H9 (cell line): ENCODE measurements around the gene ZNF804A. TPM values are rescaled to one million over a fixed set of nuclear protein-coding genes. Genes with fewer than 3 reads are reported as not detected.

ENCODE experiments used
- DNase-seq: peaks from one replicate; pipeline ENCODE4 v3.0.0-alpha.2; 2017
- H2AFZ ChIP-seq: one replicate; pipeline ENCODE4 v1.6.1; 2013; ENCODE audit warnings: mild to moderate bottlenecking, low read length, control low read depth, moderate library complexity
- H2AK5ac ChIP-seq: 2 replicates; pipeline ENCODE4 v1.6.1; 2013; ENCODE audit warnings: low read length, control low read depth, mixed read lengths; ENCODE audit not compliant: insufficient read length
- H2BK120ac ChIP-seq: one replicate; pipeline ENCODE4 v1.6.1; 2013; ENCODE audit warnings: low read depth, mild to moderate bottlenecking, low read length, control low read depth, inconsistent platforms; ENCODE audit not compliant: poor library complexity, severe bottlenecking
- H2BK12ac ChIP-seq: 2 replicates; pipeline ENCODE4 v1.6.1; 2013; ENCODE audit warnings: low read length, control low read depth, mixed read lengths, low read depth; ENCODE audit not compliant: insufficient read length
- H2BK15ac ChIP-seq: 2 replicates; pipeline ENCODE4 v1.6.1; 2013; ENCODE audit warnings: low read depth, low read length, control low read depth
- H2BK20ac ChIP-seq: one replicate; pipeline ENCODE4 v1.6.1; 2013; ENCODE audit warnings: low read depth, mild to moderate bottlenecking, low read length, control low read depth, inconsistent platforms; ENCODE audit not compliant: poor library complexity, severe bottlenecking
- H2BK5ac ChIP-seq: 2 replicates; pipeline ENCODE4 v1.6.1; 2013; ENCODE audit warnings: low read length, control low read depth, mixed read lengths; ENCODE audit not compliant: insufficient read length
- H3K14ac ChIP-seq: 2 replicates; pipeline ENCODE4 v1.6.1; 2013; ENCODE audit warnings: low read length, control low read depth; ENCODE audit not compliant: insufficient read depth
- H3K18ac ChIP-seq: 2 replicates; pipeline ENCODE4 v1.6.1; 2013; ENCODE audit warnings: low read depth, mild to moderate bottlenecking, mixed read lengths, low read length, control low read depth; ENCODE audit not compliant: insufficient read length
- H3K23ac ChIP-seq: 2 replicates; pipeline ENCODE4 v1.6.1; 2013; ENCODE audit warnings: low read length, control low read depth, mixed read lengths, low read depth; ENCODE audit not compliant: insufficient read length
- H3K23me2 ChIP-seq: 2 replicates; pipeline ENCODE4 v1.6.1; 2013; ENCODE audit warnings: low read depth, mild to moderate bottlenecking, mixed read lengths, low read length, control low read depth; ENCODE audit not compliant: insufficient read length, poor library complexity, severe bottlenecking
- H3K27ac ChIP-seq: 2 replicates; pipeline ENCODE4 v1.5.1; 2013; ENCODE audit warnings: low read length, control low read depth, mixed read lengths, low read depth; ENCODE audit not compliant: insufficient read length
- H3K27me3 ChIP-seq: 2 replicates; pipeline ENCODE4 v1.6.1; 2013; ENCODE audit warnings: low read length, control low read depth, inconsistent platforms; ENCODE audit not compliant: insufficient read depth
- H3K4ac ChIP-seq: 2 replicates; pipeline ENCODE4 v1.6.1; 2013; ENCODE audit warnings: low read depth, mild to moderate bottlenecking, control low read depth, inconsistent platforms, low read length, moderate library complexity
- H3K4me1 ChIP-seq: 2 replicates; pipeline ENCODE4 v1.6.1; 2013; ENCODE audit warnings: low read length, control low read depth, inconsistent platforms; ENCODE audit not compliant: insufficient read depth
- H3K4me2 ChIP-seq: 2 replicates; pipeline ENCODE4 v1.6.1; 2013; ENCODE audit warnings: low read length, control low read depth, mixed read lengths; ENCODE audit not compliant: insufficient read length, insufficient read depth
- H3K56ac ChIP-seq: 2 replicates; pipeline ENCODE4 v1.6.1; 2013; ENCODE audit warnings: low read depth, mild to moderate bottlenecking, mixed read lengths, low read length, control low read depth; ENCODE audit not compliant: insufficient read length
- H3K79me1 ChIP-seq: 2 replicates; pipeline ENCODE4 v1.6.1; 2013; ENCODE audit warnings: low read depth, mild to moderate bottlenecking, moderate library complexity, low read length, control low read depth, inconsistent platforms; ENCODE audit not compliant: insufficient read depth, poor library complexity, severe bottlenecking
- H3K79me2 ChIP-seq: 2 replicates; pipeline ENCODE4 v1.6.1; 2013; ENCODE audit warnings: low read length, control low read depth, inconsistent platforms; ENCODE audit not compliant: insufficient read depth
- H3K9ac ChIP-seq: 2 replicates; pipeline ENCODE4 v1.6.1; 2013; ENCODE audit warnings: low read length, control low read depth, mixed read lengths; ENCODE audit not compliant: insufficient read length; ENCODE audit errors: extremely low read depth
- H3K9me3 ChIP-seq: one replicate; pipeline ENCODE4 v1.6.1; 2013; ENCODE audit warnings: low read depth, low read length, inconsistent platforms; ENCODE audit not compliant: control insufficient read depth
- H3T11ph ChIP-seq: one replicate; pipeline ENCODE4 v1.6.1; 2013; ENCODE audit warnings: mild to moderate bottlenecking, low read length, control low read depth, inconsistent platforms
- H4K20me1 ChIP-seq: one replicate; pipeline ENCODE4 v1.6.1; 2013; ENCODE audit not compliant: control insufficient read depth, insufficient read length, insufficient read depth
- H4K5ac ChIP-seq: 2 replicates; pipeline ENCODE4 v1.6.1; 2013; ENCODE audit warnings: low read depth, mild to moderate bottlenecking, mixed read lengths, low read length, control low read depth; ENCODE audit not compliant: insufficient read length
- H4K8ac ChIP-seq: replicated peaks from 2 replicates; pipeline ENCODE4 v1.6.1; 2013; ENCODE audit warnings: low read length, control low read depth, mixed read lengths, low read depth; ENCODE audit not compliant: insufficient read length
- H4K91ac ChIP-seq: 2 replicates; pipeline ENCODE4 v1.6.1; 2013; ENCODE audit warnings: low read depth, mild to moderate bottlenecking, moderate library complexity, mixed read lengths, low read length, control low read depth; ENCODE audit not compliant: insufficient read length
- H3K27ac Mint-ChIP-seq, 3 experiments: 2 replicates in 2 of 3; 3 replicates in 1 of 3; pipeline ENCODE4 v1.8.0; 2020 to 2021; ENCODE audit warnings: mixed read lengths in 3 of 3, mild to moderate bottlenecking in 1 of 3, moderate library complexity in 1 of 3
- H3K27me3 Mint-ChIP-seq: 2 replicates; pipeline ENCODE4 v1.8.0; 2021; ENCODE audit warnings: low read depth, mild to moderate bottlenecking, moderate library complexity, mixed read lengths
- H3K36me3 Mint-ChIP-seq, 3 experiments: 2 replicates in 2 of 3; 3 replicates in 1 of 3; pipeline ENCODE4 v1.8.0; 2020 to 2021; ENCODE audit warnings: low read depth in 3 of 3, mixed read lengths in 3 of 3; ENCODE audit not compliant: insufficient read depth in 1 of 3
- H3K4me1 Mint-ChIP-seq, 2 experiments: 2 replicates each; pipeline ENCODE4 v1.8.0; 2020; ENCODE audit warnings: mixed read lengths in 2 of 2
- H3K4me3 Mint-ChIP-seq, 2 experiments: 2 replicates in 1 of 2; 3 replicates in 1 of 2; pipeline ENCODE4 v1.8.0; 2020 to 2021; ENCODE audit warnings: mild to moderate bottlenecking in 2 of 2, mixed read lengths in 2 of 2, moderate library complexity in 1 of 2
- H3K9me3 Mint-ChIP-seq, 2 experiments: 2 replicates in 1 of 2; 3 replicates in 1 of 2; pipeline ENCODE4 v1.8.0; 2020; ENCODE audit warnings: mild to moderate bottlenecking in 2 of 2, mixed read lengths in 2 of 2, moderate library complexity in 1 of 2
- WGBS: extraction: QIAGEN DNeasy Blood & Tissue Kit; methylation state at CpG from one replicate; pipeline ENCODE4 v1.1.7; 2013; ENCODE audit warnings: missing lambda C conversion rate, low lambda C conversion rate, mixed read lengths; ENCODE audit not compliant: insufficient read length; ENCODE audit errors: extremely low coverage; 5-methylcytosine and 5-hydroxymethylcytosine counted together
- total RNA-seq: library from RNA; stranded (reverse); gene quantifications from 2 replicates; pipeline ENCODE4 v1.2.1, GENCODE V29; 2021
- TF ChIP-seq, protein P1 (sequence below): fragments of 200-600 bp; sonication (generic); conservative IDR thresholded peaks from 3 replicates; pipeline ENCODE4 v1.8.0; 2021; ENCODE audit warnings: antibody characterized with exemption, mild to moderate bottlenecking

Gene ZNF804A
- total RNA-seq, 1 experiment from 2014 or later = not detected

DNA sequence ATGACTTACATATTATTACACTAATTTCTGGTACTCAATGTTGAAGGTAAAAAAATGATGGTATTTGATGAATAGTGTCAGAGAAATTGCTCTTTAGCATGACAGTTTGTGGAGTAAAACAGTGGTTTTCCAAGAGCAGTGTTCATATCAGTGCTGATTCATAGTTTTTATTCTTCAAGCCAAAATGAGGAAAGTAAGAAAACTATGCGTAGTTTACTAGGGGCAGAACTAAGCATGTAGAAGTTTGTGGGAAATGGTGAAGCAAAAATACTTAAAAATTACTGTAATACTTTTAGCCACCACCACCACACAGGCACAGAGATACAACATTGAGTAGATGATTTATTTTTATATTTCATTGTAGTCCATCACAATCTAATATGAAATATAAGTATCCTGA lies 137.3 kb downstream of the ZNF804A start:
- Histone ChIP-seq H2BK12ac (no peak overlapping the region), H2AFZ (no peak overlapping the region), H3K23ac (no peak overlapping the region), H2BK15ac (no peak overlapping the region), H2AK5ac (no peak overlapping the region), H4K8ac (no peak overlapping the region), H2BK120ac (no peak overlapping the region), H3K9ac (no peak overlapping the region), H3T11ph (no peak overlapping the region), H3K79me2 (no peaks in the 10 kb centered on the region), H3K27ac (no peak overlapping the region), H2BK5ac (no peak overlapping the region), H2BK20ac (no peak overlapping the region), H3K9me3 (no peaks in the 10 kb centered on the region), H3K14ac (no peak overlapping the region), H3K23me2 (no peaks in the 10 kb centered on the region), H3K4me1 (no peaks in the 10 kb centered on the region), H3K4me2 (no peak overlapping the region), H3K56ac (no peak overlapping the region), H3K18ac (no peak overlapping the region), H4K91ac (no peak overlapping the region), H4K5ac (no peak overlapping the region), H3K27me3 (no peaks in the 10 kb centered on the region), H3K4ac (no peak overlapping the region), H3K79me1 (no peaks in the 10 kb centered on the region), H4K20me1 (no peaks in the 10 kb centered on the region)
- TF ChIP-seq, protein P1, sequence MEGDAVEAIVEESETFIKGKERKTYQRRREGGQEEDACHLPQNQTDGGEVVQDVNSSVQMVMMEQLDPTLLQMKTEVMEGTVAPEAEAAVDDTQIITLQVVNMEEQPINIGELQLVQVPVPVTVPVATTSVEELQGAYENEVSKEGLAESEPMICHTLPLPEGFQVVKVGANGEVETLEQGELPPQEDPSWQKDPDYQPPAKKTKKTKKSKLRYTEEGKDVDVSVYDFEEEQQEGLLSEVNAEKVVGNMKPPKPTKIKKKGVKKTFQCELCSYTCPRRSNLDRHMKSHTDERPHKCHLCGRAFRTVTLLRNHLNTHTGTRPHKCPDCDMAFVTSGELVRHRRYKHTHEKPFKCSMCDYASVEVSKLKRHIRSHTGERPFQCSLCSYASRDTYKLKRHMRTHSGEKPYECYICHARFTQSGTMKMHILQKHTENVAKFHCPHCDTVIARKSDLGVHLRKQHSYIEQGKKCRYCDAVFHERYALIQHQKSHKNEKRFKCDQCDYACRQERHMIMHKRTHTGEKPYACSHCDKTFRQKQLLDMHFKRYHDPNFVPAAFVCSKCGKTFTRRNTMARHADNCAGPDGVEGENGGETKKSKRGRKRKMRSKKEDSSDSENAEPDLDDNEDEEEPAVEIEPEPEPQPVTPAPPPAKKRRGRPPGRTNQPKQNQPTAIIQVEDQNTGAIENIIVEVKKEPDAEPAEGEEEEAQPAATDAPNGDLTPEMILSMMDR = no peak
- Mint-ChIP-seq H3K4me3 (no peak overlapping the region), H3K36me3 (no peaks in the 10 kb centered on the region), H3K27ac (no peak overlapping the region), H3K4me1 (peaks cover 7 to 14% of the 10 kb centered on the region in 2 experiments), H3K9me3 (peaks cover 0 to 3% of the 10 kb centered on the region in 2 experiments; a peak in 2 of 5 replicates), H3K27me3 (no peaks in the 10 kb centered on the region)
- WGBS = no CpG with 5 or more reads among the region's 1 CpG
- DNase-seq = no peak
